Fibroblast of the aortic adventitia (primary cell): ENCODE measurements around the gene COL4A2. TPM values are rescaled to one million over a fixed set of nuclear protein-coding genes. Genes with fewer than 3 reads are reported as not detected.

ENCODE experiments used
- DNase-seq: peaks from one replicate; pipeline ENCODE4 v3.0.0-alpha.2; 2010; ENCODE audit warnings: low read depth
- H3K4me3 ChIP-seq: 2 replicates; pipeline ENCODE4 v1.5.1; 2011; ENCODE audit warnings: low read depth, mild to moderate bottlenecking, control low read depth, low read length, moderate library complexity
- CTCF ChIP-seq: IDR thresholded peaks from 2 replicates; pipeline ENCODE4 v1.5.1; 2011; ENCODE audit warnings: mild to moderate bottlenecking, low read length, control low read depth, inconsistent platforms; ENCODE audit not compliant: insufficient read depth
- total RNA-seq: library from RNA; depleted of rRNA; stranded (reverse); fragments of >200 nt; gene quantifications from 2 replicates; pipeline ENCODE4 v1.2.3, GENCODE V29; 2012; ENCODE audit warnings: low replicate concordance

COL4A2 gene
- total RNA-seq, 1 donor = 53.3 TPM

- no peak for TF ChIP-seq CTCF
- DNase-seq = no peak
- no peak overlapping the region for H3K4me3 ChIP-seq
These were observed 30.5 kb upstream of the COL4A2 start for GRCh38 chr13:110276553-110276950.

GRCh38 chr13:110277357-110277975 is 29.6 kb upstream of the COL4A2 start:
- TF ChIP-seq CTCF = no peak
- no peak for DNase-seq
- no peak overlapping the region for H3K4me3 ChIP-seq

GRCh38 chr13:110278859-110279258 is 28.2 kb upstream of the COL4A2 start:
- DNase-seq = no peak
- no peak overlapping the region for H3K4me3 ChIP-seq
- no peak for TF ChIP-seq CTCF

GRCh38 chr13:110279684-110280083 is 27.4 kb upstream of the COL4A2 start:
- DNase-seq = no peak
- no peak overlapping the region for H3K4me3 ChIP-seq
- TF ChIP-seq CTCF = no peak

- H3K4me3 ChIP-seq = no peak overlapping the region
- no peak for TF ChIP-seq CTCF
- no peak for DNase-seq
These were observed 26.8 kb upstream of the COL4A2 start for GRCh38 chr13:110280231-110280813.

- H3K4me3 ChIP-seq = no peak overlapping the region
- no peak for TF ChIP-seq CTCF
- no peak for DNase-seq
These were observed 25.9 kb upstream of the COL4A2 start for GRCh38 chr13:110280985-110281688.
